LNCAP (cell line): Measurements from ENCODE around the gene ZNF319.

ENCODE experiments used
- CTCF ChIP-seq: fragments of 450-650 bp; IDR thresholded peaks from 2 replicates; pipeline ENCODE4 v1.5.1; 2017; ENCODE audit warnings: mild to moderate bottlenecking

Gene ZNF319

GRCh38 chr16:58040496-58040846 is 40.0 kb upstream of the ZNF319 start:
- no peak for TF ChIP-seq CTCF

- TF ChIP-seq CTCF, result no peak
Observed at GRCh38 chr16:58039829-58040495, 39.5 kb upstream of the ZNF319 start.

- TF ChIP-seq CTCF, result no peak
Observed at GRCh38 chr16:58038219-58038641, 37.8 kb upstream of the ZNF319 start.

GRCh38 chr16:58037365-58038057 is 37.0 kb upstream of the ZNF319 start:
- no peak for TF ChIP-seq CTCF

GRCh38 chr16:58036943-58037342 is 36.5 kb upstream of the ZNF319 start:
- no peak for TF ChIP-seq CTCF

GRCh38 chr16:58035356-58036170 is 35.1 kb upstream of the ZNF319 start:
- no peak for TF ChIP-seq CTCF

GRCh38 chr16:58034774-58035173 is 34.3 kb upstream of the ZNF319 start:
- TF ChIP-seq CTCF, result no peak
